GM12878 (cell line): ENCODE measurements around the gene FSTL4. TPM values are rescaled to one million over a fixed set of nuclear protein-coding genes. Genes with fewer than 3 reads are reported as not detected.

ENCODE experiments used
- ATAC-seq: fragments of 200-7000 bp; cut with Tn5 transposase; 3 replicates; pipeline ENCODE4 v1.9.1; 2020; ENCODE audit warnings: mild to moderate bottlenecking, moderate library complexity
- BruUV-seq: library from RNA; stranded (reverse); fragments of 400-500 nt; replicated peaks from 2 replicates; lab custom pipeline; 2021; lab: Mats Ljungman, UMichigan
- CTCF ChIA-PET: fragments of 300-600 bp; sonication (Branson Sonifier 250); formaldehyde crosslinking; extraction: SDS; loops from one replicate; lab custom pipeline; 2021; ENCODE audit warnings: inconsistent platforms; lab: Yijun Ruan, JAX
- POLR2A ChIA-PET: fragments of 350-600 bp; formaldehyde crosslinking; extraction: SDS; loops from one replicate; lab custom pipeline; 2021; ENCODE audit warnings: inconsistent platforms; lab: Charles Lee
- RAD21 ChIA-PET: fragments of 300-600 bp; sonication (Branson Sonifier 250); formaldehyde crosslinking; loops from one replicate; lab custom pipeline; 2023; ENCODE audit warnings: antibody characterized with exemption; ENCODE audit not compliant: unreplicated experiment; lab: Charles Lee
- SMC1A ChIA-PET: fragments of 300-600 bp; sonication (Branson Sonifier 250); formaldehyde crosslinking; loops from one replicate; lab custom pipeline; 2023; ENCODE audit not compliant: unreplicated experiment, uncharacterized antibody; lab: Charles Lee
- DNase-seq: peaks from one replicate; pipeline ENCODE4 v3.0.0-alpha.2; 2011; ENCODE audit warnings: low read depth, low spot score
- FAIRE-seq: peaks from 3 replicates; lab custom pipeline; 2011; peaks lifted over from hg19 to GRCh38; lab: Jason Lieb, UNC
- H2AFZ ChIP-seq: 2 replicates; pipeline ENCODE4 v1.6.0; 2011; ENCODE audit warnings: low read depth, low read length, control low read depth; ENCODE audit not compliant: control insufficient read depth
- H3K27ac ChIP-seq: 2 replicates; pipeline ENCODE4 v1.5.1; 2011; ENCODE audit warnings: control low read depth; ENCODE audit not compliant: control insufficient read depth, insufficient read depth
- H3K27me3 ChIP-seq, 2 experiments: replicated peaks in 1 of 2; 2 replicates each; pipeline versions ENCODE4 v1.6.0 to v1.6.1; 2011; ENCODE audit warnings: low read length in 1 of 2; ENCODE audit not compliant: control insufficient read depth in 2 of 2, insufficient read depth in 2 of 2
- H3K36me3 ChIP-seq, 2 experiments: 2 replicates each; pipeline ENCODE4 v1.5.1; 2011; ENCODE audit warnings: low read length in 1 of 2; ENCODE audit not compliant: control insufficient read depth in 2 of 2, insufficient read depth in 2 of 2
- H3K4me1 ChIP-seq: 2 replicates; pipeline ENCODE4 v1.6.1; 2011; ENCODE audit warnings: mild to moderate bottlenecking, low read length, moderate library complexity, mixed read lengths; ENCODE audit not compliant: control insufficient read depth, insufficient read depth
- H3K4me2 ChIP-seq: 2 replicates; pipeline ENCODE4 v1.6.0; 2011; ENCODE audit warnings: control low read depth; ENCODE audit not compliant: control insufficient read depth, insufficient read depth
- H3K4me3 ChIP-seq: fragments of 200-600 bp; sonication (generic); 2 replicates; pipeline ENCODE4 v1.5.1; 2016
- H3K79me2 ChIP-seq: 2 replicates; pipeline ENCODE4 v1.6.0; 2011; ENCODE audit warnings: low read length; ENCODE audit not compliant: control insufficient read depth, insufficient read depth
- H3K9ac ChIP-seq: 2 replicates; pipeline ENCODE4 v1.8.0; 2011; ENCODE audit warnings: low read length, control low read depth, mixed read lengths; ENCODE audit not compliant: control insufficient read depth, insufficient read depth
- H3K9me3 ChIP-seq: replicated peaks from 3 replicates; pipeline ENCODE4 v1.5.1; 2011; ENCODE audit warnings: mild to moderate bottlenecking, low read length; ENCODE audit not compliant: control insufficient read depth, insufficient read depth
- H4K20me1 ChIP-seq: 2 replicates; pipeline ENCODE4 v1.6.0; 2011; ENCODE audit not compliant: control insufficient read depth, insufficient read depth
- CHD2 ChIP-seq: IDR thresholded peaks from 2 replicates; pipeline ENCODE4 v1.6.1; 2011; ENCODE audit warnings: low read depth, low read length, improper control_type of control experiment, borderline replicate concordance
- FOXK2 ChIP-seq: fragments of 450-650 bp; IDR thresholded peaks from 2 replicates; pipeline ENCODE4 v1.6.1; 2017; ENCODE audit warnings: mild to moderate bottlenecking, moderate library complexity
- LARP7 ChIP-seq: fragments of 450-650 bp; IDR thresholded peaks from 2 replicates; pipeline ENCODE4 v1.6.1; 2017; ENCODE audit warnings: mild to moderate bottlenecking
- ZBED1 ChIP-seq: IDR thresholded peaks from 2 replicates; pipeline ENCODE4 v1.6.1; 2016; ENCODE audit warnings: borderline replicate concordance
- WGBS: methylation state at CpG from one replicate; pipeline ENCODE4 v1.1.6; 2016; ENCODE audit warnings: low lambda C conversion rate; ENCODE audit not compliant: insufficient replicate concordance, insufficient coverage; ENCODE audit errors: missing lambda C conversion rate; 5-methylcytosine and 5-hydroxymethylcytosine counted together
- in situ Hi-C: fragments of 300-500 bp; cut with MboI; formaldehyde crosslinking; loops from 9 replicates; pipeline ENCODE4 v1.14.3; 2018; ENCODE audit warnings: mixed read lengths
- intact Hi-C: fragments of 100-400 bp; cut with micrococcal nuclease; formaldehyde crosslinking; loops from one replicate; pipeline ENCODE4 v1.14.2; 2022; ENCODE audit not compliant: unreplicated experiment
- polyA plus RNA-seq, 11 experiments: library from polyadenylated mRNA; depleted of rRNA in 4 of 11; unstranded in 6 of 11; stranded (reverse) in 5 of 11; fragments of >200 nt; fragmentation: Nextera tagmentation in 4 of 11; fragmentation: Illumina TruSeq in 1 of 11; extraction: Ambion mirVana in 4 of 11; extraction: Trizol in 1 of 11; gene quantifications; 1 replicate in 1 of 11; 2 replicates in 10 of 11; pipeline versions ENCODE4 v1.2.1 to v1.2.3, GENCODE V29; 2011 to 2016; ENCODE audit warnings: inconsistent platforms in 2 of 11, missing spikeins in 2 of 11, low read depth in 1 of 11
- total RNA-seq, 4 experiments: library from RNA; depleted of rRNA in 3 of 4; stranded (reverse); fragments of >200 nt in 3 of 4; fragmentation: Illumina TruSeq in 1 of 4; extraction: Trizol in 1 of 4; gene quantifications; 2 replicates each; pipeline versions ENCODE4 v1.2.1 to v1.2.3, GENCODE V29; 2013 to 2021
- TF ChIP-seq, protein P1 (sequence below): fragments of 450-650 bp; conservative IDR thresholded peaks from 2 replicates; pipeline ENCODE4 v1.6.1; 2017; ENCODE audit warnings: mild to moderate bottlenecking, moderate library complexity
- TF ChIP-seq, protein P2 (sequence below): fragments of 450-650 bp; IDR thresholded peaks from 2 replicates; pipeline ENCODE4 v1.6.1; 2016; ENCODE audit warnings: mild to moderate bottlenecking, moderate library complexity, borderline replicate concordance
- TF ChIP-seq, protein P3 (sequence below): fragments of 450-650 bp; IDR thresholded peaks from 2 replicates; pipeline ENCODE4 v1.6.1; 2017; ENCODE audit warnings: mild to moderate bottlenecking, moderate library complexity

Gene FSTL4
- total and polyA plus RNA-seq, 10 of the 15 experiments (the other 5 are each of a cell fraction or from before 2014, with no cell fraction given) = 0.01 to 0.79 (median 0.21) TPM; not detected in 6

DNA sequence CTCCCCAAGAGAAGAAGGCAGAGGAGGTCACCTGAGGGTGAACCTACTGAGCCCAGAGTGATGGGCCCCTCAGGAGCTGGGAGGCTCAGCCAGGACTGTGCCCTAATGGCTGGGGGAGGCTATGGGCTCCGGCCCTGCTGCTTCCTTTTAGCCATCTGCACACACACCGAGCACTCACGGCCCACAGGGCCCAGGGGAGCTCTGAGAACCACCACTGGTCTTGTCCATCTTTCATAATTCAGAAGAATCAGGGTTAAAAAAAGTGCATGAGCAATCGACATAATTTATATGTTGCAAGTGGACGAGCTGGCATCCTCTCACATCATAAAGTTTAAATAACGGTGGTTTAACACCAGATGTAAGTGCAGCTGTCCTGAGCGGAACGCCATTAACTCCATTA lies 162.1 kb downstream of the FSTL4 start:
- Histone ChIP-seq H3K4me2 (no peak overlapping the region), H3K4me3 (no peak overlapping the region), H3K9ac (no peak overlapping the region), H3K36me3 (no peaks in the 10 kb centered on the region), H3K79me2 (no peaks in the 10 kb centered on the region), H3K4me1 (no peaks in the 10 kb centered on the region), H4K20me1 (no peaks in the 10 kb centered on the region), H2AFZ (no peak overlapping the region), H3K9me3 (no peaks in the 10 kb centered on the region), H3K27me3 (no peaks in the 10 kb centered on the region; a peak in 2 of 4 replicates), H3K27ac (no peak overlapping the region)
- BruUV-seq = no TSS peak
- CTCF ChIA-PET = interaction anchor here (0.6 to 1.3 kb wide), 4 partner anchors 25 to 339 kb away, joined by 3 to 6 read pairs (median 3); no protein-coding TSS in a partner anchor
- in situ Hi-C loops (no loop called here), intact Hi-C loops (no loop called here)
- TF ChIP-seq CHD2 (no peak), ZBED1 (no peak), LARP7 (no peak), FOXK2 (no peak)
- TF ChIP-seq, protein P1, sequence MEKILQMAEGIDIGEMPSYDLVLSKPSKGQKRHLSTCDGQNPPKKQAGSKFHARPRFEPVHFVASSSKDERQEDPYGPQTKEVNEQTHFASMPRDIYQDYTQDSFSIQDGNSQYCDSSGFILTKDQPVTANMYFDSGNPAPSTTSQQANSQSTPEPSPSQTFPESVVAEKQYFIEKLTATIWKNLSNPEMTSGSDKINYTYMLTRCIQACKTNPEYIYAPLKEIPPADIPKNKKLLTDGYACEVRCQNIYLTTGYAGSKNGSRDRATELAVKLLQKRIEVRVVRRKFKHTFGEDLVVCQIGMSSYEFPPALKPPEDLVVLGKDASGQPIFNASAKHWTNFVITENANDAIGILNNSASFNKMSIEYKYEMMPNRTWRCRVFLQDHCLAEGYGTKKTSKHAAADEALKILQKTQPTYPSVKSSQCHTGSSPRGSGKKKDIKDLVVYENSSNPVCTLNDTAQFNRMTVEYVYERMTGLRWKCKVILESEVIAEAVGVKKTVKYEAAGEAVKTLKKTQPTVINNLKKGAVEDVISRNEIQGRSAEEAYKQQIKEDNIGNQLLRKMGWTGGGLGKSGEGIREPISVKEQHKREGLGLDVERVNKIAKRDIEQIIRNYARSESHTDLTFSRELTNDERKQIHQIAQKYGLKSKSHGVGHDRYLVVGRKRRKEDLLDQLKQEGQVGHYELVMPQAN = no peak
- TF ChIP-seq, protein P2, sequence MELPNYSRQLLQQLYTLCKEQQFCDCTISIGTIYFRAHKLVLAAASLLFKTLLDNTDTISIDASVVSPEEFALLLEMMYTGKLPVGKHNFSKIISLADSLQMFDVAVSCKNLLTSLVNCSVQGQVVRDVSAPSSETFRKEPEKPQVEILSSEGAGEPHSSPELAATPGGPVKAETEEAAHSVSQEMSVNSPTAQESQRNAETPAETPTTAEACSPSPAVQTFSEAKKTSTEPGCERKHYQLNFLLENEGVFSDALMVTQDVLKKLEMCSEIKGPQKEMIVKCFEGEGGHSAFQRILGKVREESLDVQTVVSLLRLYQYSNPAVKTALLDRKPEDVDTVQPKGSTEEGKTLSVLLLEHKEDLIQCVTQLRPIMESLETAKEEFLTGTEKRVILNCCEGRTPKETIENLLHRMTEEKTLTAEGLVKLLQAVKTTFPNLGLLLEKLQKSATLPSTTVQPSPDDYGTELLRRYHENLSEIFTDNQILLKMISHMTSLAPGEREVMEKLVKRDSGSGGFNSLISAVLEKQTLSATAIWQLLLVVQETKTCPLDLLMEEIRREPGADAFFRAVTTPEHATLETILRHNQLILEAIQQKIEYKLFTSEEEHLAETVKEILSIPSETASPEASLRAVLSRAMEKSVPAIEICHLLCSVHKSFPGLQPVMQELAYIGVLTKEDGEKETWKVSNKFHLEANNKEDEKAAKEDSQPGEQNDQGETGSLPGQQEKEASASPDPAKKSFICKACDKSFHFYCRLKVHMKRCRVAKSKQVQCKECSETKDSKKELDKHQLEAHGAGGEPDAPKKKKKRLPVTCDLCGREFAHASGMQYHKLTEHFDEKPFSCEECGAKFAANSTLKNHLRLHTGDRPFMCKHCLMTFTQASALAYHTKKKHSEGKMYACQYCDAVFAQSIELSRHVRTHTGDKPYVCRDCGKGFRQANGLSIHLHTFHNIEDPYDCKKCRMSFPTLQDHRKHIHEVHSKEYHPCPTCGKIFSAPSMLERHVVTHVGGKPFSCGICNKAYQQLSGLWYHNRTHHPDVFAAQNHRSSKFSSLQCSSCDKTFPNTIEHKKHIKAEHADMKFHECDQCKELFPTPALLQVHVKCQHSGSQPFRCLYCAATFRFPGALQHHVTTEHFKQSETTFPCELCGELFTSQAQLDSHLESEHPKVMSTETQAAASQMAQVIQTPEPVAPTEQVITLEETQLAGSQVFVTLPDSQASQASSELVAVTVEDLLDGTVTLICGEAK = no peak
- TF ChIP-seq, protein P3, sequence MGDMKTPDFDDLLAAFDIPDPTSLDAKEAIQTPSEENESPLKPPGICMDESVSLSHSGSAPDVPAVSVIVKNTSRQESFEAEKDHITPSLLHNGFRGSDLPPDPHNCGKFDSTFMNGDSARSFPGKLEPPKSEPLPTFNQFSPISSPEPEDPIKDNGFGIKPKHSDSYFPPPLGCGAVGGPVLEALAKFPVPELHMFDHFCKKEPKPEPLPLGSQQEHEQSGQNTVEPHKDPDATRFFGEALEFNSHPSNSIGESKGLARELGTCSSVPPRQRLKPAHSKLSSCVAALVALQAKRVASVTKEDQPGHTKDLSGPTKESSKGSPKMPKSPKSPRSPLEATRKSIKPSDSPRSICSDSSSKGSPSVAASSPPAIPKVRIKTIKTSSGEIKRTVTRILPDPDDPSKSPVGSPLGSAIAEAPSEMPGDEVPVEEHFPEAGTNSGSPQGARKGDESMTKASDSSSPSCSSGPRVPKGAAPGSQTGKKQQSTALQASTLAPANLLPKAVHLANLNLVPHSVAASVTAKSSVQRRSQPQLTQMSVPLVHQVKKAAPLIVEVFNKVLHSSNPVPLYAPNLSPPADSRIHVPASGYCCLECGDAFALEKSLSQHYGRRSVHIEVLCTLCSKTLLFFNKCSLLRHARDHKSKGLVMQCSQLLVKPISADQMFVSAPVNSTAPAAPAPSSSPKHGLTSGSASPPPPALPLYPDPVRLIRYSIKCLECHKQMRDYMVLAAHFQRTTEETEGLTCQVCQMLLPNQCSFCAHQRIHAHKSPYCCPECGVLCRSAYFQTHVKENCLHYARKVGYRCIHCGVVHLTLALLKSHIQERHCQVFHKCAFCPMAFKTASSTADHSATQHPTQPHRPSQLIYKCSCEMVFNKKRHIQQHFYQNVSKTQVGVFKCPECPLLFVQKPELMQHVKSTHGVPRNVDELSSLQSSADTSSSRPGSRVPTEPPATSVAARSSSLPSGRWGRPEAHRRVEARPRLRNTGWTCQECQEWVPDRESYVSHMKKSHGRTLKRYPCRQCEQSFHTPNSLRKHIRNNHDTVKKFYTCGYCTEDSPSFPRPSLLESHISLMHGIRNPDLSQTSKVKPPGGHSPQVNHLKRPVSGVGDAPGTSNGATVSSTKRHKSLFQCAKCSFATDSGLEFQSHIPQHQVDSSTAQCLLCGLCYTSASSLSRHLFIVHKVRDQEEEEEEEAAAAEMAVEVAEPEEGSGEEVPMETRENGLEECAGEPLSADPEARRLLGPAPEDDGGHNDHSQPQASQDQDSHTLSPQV = no peak
- 13% methylated on average over 8 of the region's 8 CpGs for WGBS
- no peak for DNase-seq
- FAIRE-seq = no peak
- SMC1A ChIA-PET = interaction anchor here (1.6 kb wide), 1 partner anchor 10 kb away, joined by 3 read pairs; no protein-coding TSS in a partner anchor
- RAD21 ChIA-PET = no interaction called here
- ATAC-seq = no peak
- POLR2A ChIA-PET = no interaction called here
